Thyroid gland (tissue), 4 donors: ENCODE results near the gene EBF3.

ENCODE experiments used
- CTCF ChIP-seq, 6 experiments: fragments of 200-600 bp in 3 of 6; fragments of 450-650 bp in 3 of 6; sonication (generic) in 3 of 6; IDR thresholded peaks; one replicate each; pipeline ENCODE4 v1.5.1; 2016 to 2019; ENCODE audit warnings: antibody characterized with exemption in 6 of 6, mild to moderate bottlenecking in 2 of 6, inconsistent platforms in 1 of 6, moderate library complexity in 1 of 6
- POLR2A ChIP-seq, 2 donors: fragments of 450-650 bp; IDR thresholded peaks; one replicate each; pipeline ENCODE4 v1.6.1; 2017; ENCODE audit warnings: antibody characterized with exemption in 2 of 2, mild to moderate bottlenecking in 2 of 2, moderate library complexity in 1 of 2

GRCh38 chr10:129939416-129940275, 24.4 kb downstream of the EBF3 start:
- TF ChIP-seq POLR2A (IDR thresholded peaks at IDR 0.05) (no peak), CTCF (IDR thresholded peaks at IDR 0.05) (no peak)
